ENCODE data around the gene NSUN3.

GRCh38 chr3:94117729-94118128 is 54.9 kb downstream of the NSUN3 start:
- no peak for TF ChIP-seq CTCF (conservative IDR thresholded peaks at IDR 0.05; ENCODE audit: low read length)
- TF ChIP-seq EZH2phosphoT487 (IDR thresholded peaks at IDR 0.05; ENCODE audit: borderline replicate concordance, low read depth, low read length) = no peak
